H1 (cell line): Measurements from ENCODE around the gene CD38. TPM values are rescaled to one million over a fixed set of nuclear protein-coding genes. Genes with fewer than 3 reads are reported as not detected.

Experiments
- POLR2AphosphoS5 ChIP-seq: IDR thresholded peaks from 2 replicates; pipeline ENCODE4 v1.6.1; 2011; ENCODE audit warnings: low read depth, low read length
- ZNF274 ChIP-seq: IDR thresholded peaks from 2 replicates; pipeline ENCODE4 v1.7.0; 2012; ENCODE audit warnings: low read length, borderline replicate concordance; ENCODE audit errors: extremely low read depth
- polyA plus RNA-seq, 7 experiments: library from polyadenylated mRNA; depleted of rRNA in 3 of 7; stranded (reverse) in 5 of 7; unstranded in 2 of 7; fragments of >200 nt in 5 of 7; fragments of 200-250 nt in 2 of 7; gene quantifications; 1 replicate in 5 of 7; 2 replicates in 1 of 7; 4 replicates in 1 of 7; pipeline versions ENCODE4 v1.2.1 to v1.2.3, GENCODE V29; 2011 to 2013; ENCODE audit warnings: missing spikeins in 2 of 7, mixed read lengths in 2 of 7
- total RNA-seq: library from RNA; stranded (reverse); fragmentation: NEBNext Ultra II Directional; extraction: Animal tissue kit (Norgen Biotek cat#: 25700); gene quantifications from 2 replicates; pipeline ENCODE4 v1.2.1, GENCODE V29; 2021
- TF ChIP-seq, protein P1 (sequence below), 3 experiments: IDR thresholded peaks; 1 replicate in 2 of 3; 2 replicates in 1 of 3; pipeline versions ENCODE4 v1.5.1 to v1.6.1; 2011; ENCODE audit warnings: low read length in 3 of 3, mild to moderate bottlenecking in 3 of 3, inconsistent platforms in 2 of 3, low read depth in 1 of 3, moderate library complexity in 1 of 3; ENCODE audit not compliant: insufficient read depth in 1 of 3; ENCODE audit errors: control extremely low read depth in 1 of 3

Gene CD38
- total and polyA plus RNA-seq, 2 of the 8 experiments (the other 6 are each of a cell fraction or from before 2014, with no cell fraction given) = 0.14 to 0.24 TPM

DNA sequence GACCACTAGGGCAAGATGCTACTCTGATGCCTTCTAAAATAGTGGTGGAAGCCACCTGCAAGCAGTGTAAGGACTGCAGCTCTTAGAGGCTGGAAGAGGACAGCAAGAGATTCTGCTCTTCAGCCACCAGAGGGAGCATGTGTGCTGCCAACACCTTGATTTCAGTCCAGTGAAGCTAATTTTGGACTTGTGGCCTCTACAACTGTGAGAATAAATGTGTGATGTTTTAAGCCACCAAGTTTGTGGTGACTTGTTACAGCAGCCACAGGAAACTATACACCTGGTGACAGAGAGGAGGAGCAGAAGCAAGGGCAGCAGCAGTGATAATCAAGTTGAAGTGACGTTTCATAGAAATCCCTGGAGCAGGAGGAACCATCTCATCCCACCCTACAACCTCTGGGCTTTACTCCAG lies 104.6 kb downstream of the CD38 start (continued):
- TF ChIP-seq, protein P1, sequence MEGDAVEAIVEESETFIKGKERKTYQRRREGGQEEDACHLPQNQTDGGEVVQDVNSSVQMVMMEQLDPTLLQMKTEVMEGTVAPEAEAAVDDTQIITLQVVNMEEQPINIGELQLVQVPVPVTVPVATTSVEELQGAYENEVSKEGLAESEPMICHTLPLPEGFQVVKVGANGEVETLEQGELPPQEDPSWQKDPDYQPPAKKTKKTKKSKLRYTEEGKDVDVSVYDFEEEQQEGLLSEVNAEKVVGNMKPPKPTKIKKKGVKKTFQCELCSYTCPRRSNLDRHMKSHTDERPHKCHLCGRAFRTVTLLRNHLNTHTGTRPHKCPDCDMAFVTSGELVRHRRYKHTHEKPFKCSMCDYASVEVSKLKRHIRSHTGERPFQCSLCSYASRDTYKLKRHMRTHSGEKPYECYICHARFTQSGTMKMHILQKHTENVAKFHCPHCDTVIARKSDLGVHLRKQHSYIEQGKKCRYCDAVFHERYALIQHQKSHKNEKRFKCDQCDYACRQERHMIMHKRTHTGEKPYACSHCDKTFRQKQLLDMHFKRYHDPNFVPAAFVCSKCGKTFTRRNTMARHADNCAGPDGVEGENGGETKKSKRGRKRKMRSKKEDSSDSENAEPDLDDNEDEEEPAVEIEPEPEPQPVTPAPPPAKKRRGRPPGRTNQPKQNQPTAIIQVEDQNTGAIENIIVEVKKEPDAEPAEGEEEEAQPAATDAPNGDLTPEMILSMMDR (IDR thresholded peaks at IDR 0.05; ENCODE audit: control extremely low read depth in 1 of 3, insufficient read depth in 1 of 3, low read depth in 1 of 3, low read length in 3 of 3) = peak; percentile 77 to 99 (median 90)
- TF ChIP-seq ZNF274 = no peak
- TF ChIP-seq POLR2AphosphoS5 = no peak
